Activated CD4-positive, alpha-beta T cell treated with anti-CD3 and anti-CD28 coated beads, Interleukin-2, amount 50 U/mL, for 4 hours (primary cell): ENCODE measurements around the gene GOLT1B.

ENCODE experiments used
- DNase-seq, 2 experiments: peaks; one replicate each; pipeline ENCODE4 v3.0.0-alpha.2; 2020

Gene GOLT1B

GRCh38 chr12:21566907-21567394, 65.4 kb downstream of the GOLT1B start:
- DNase-seq: no peak
